ENCODE data around the gene RNFT2.

The RNFT2 gene

DNA sequence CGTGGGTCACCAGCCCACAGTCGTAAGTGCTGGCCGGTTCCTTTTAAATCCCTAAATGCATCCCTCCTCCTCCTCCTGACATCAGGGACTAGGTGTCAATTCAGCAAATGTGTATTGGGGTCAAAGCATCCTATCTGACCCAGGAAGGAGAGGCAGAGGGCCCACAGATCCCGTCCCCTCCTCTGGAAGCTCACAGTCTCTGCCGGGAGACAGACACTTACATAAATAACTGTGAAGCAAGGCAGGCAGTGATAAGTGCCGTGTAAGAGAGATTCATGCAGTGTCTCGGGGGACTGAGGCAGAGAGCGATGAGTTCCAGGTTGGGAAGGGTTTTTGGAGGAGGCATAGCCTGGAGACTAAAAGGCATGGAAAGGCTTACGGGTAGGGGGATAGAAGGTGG lies 99.0 kb downstream of the RNFT2 start:
- DNase-seq (ENCODE audit: low read depth), result no peak

DNA sequence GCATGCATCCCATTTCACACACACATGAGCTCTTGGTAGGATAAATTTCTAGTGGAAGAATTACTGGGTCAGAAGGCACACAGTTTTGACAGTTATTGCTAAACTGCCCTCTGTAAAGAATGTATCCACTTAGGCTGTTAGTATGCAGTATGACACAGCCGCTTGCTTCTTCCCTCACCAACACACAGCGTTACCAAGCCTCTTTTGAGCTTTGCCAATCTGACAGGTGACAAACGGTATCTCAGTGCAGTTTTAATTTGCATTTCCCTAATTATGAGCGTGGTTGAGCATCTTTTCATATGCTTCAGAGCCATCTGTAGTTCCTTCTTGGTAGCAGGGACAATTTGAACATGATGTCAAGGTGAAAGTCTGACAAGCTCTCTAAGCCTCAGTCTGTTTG lies 100.2 kb downstream of the RNFT2 start:
- DNase-seq (ENCODE audit: low read depth), result no peak

DNA sequence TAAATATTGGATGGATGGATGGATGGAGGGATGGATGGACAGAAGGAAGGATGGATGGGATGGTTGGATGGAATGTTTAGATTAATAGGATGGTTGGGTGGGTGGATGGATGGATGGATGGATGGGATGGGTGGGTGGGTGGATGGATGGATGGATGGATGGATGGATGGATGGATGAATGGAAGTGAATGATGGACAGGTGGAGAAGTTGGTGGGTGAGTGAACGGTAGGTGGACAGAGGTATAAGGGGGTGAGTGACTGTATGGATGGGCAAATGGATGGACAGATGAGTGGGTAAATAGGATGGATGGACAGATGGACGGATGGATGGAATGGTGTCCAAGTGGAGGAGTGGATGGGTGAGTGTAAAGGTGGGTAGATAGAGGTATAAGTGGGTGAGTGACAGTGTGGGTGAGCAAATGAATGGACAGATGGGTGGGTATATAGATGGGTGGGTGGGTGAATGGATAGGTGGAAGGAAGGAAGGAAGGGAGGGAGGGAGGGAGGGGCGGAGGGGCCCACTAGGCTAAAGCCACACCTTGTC lies 101.2 kb downstream of the RNFT2 start:
- no peak for DNase-seq (ENCODE audit: low read depth)

DNA sequence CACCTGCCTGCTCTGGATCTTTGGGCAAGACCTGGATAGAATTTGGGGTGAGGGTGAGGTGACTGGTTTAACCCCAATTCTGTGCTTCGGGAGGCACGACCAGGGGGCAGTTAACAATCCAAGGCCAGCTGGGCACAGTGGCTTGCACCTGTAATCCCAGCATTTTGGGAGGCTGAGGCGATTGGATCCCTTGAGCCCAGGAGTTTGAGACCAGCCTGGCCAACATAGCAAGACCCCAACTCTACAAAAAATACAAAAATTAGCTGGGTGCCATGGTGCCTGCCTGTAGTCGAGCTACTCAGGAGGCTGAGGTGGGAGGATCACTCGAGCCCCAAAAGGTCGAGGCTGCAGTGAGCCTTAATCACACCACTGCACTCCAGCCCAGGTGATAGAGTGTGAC lies 105.0 kb downstream of the RNFT2 start:
- DNase-seq (ENCODE audit: low read depth), result no peak

DNA sequence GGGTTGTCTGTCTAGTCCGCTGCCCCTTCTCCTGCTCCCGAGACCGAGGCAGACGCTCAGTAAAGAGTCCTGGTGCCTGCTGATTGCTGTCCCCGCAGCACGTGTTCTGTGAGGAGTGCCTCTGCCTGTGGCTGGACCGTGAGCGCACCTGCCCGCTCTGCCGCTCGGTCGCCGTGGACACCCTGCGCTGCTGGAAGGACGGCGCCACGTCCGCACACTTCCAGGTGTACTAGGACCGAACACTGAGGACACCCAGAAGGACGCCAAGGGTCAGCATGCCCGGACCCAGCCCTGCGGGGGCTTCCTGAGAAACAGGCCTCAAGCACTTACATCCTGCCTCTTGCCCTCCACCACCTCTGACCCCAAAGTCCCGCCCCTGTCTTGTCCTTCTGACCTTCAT lies 111.1 kb downstream of the RNFT2 start:
- DNase-seq (ENCODE audit: low read depth), result no peak

DNA sequence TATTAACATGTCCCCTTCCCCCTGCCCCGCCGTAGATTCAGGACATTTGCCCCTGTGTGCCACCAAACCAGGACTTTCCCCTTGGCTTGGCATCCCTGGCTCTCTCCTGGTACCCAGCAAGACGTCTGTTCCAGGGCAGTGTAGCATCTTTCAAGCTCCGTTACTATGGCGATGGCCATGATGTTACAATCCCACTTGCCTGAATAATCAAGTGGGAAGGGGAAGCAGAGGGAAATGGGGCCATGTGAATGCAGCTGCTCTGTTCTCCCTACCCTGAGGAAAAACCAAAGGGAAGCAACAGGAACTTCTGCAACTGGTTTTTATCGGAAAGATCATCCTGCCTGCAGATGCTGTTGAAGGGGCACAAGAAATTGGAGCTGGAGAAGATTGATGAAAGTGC lies 114.2 kb downstream of the RNFT2 start:
- no peak for DNase-seq (ENCODE audit: low read depth)

DNA sequence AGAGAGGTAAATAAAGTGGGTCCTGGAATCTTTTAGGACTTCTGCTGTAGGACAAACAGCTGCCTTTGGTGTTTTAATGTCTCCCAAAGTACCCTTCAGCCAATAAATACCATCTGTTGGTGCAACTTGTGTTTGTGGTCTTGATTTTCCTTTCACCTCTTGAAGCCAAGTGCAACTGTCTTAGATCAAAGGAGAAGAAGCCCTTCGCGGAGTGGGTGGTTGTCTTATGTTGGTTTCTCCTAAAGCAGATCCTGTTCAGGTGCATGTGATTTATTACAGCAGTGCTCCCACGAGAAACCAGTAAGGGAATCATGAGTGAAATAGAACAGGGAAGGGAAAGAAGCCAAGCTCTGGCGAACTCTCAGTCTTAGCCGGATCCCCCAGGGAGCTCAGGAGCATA lies 115.4 kb downstream of the RNFT2 start:
- no peak for DNase-seq (ENCODE audit: low read depth)

DNA sequence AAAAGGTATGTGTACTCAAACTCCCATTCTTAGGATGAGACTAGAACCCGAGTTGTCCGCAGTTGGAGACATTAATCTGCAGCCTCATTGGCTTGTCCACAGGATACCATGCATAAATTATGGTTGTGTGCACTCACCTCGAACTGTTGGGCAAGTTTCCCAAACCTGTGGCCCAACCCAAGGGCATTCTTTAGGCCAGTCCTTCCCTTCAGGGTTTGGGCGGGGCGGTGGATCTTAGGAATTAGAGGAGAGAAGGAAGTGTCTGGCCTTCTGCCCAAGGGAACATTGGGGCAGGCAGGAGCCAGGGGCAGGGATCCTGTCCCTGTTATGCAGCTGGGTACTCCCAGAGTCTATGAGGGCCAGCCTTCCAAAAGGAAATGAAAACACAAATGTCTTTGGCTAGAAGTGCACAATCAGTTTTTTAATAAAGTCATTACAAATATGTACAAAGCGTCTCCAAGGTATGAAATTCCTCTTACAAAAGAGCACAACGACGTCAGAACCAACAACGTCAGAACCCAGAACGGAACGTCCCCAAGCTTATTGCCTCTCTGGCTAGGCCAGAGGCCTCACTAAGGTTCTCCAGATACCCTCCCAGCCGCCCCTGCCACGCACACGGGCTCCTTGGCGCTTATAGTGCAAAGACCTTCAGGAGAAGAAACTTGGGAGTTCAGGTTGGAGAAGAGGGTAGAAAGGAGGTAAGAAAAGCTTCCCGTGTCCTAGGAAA lies 117.8 kb downstream of the RNFT2 start:
- no peak for DNase-seq (ENCODE audit: low read depth)

DNA sequence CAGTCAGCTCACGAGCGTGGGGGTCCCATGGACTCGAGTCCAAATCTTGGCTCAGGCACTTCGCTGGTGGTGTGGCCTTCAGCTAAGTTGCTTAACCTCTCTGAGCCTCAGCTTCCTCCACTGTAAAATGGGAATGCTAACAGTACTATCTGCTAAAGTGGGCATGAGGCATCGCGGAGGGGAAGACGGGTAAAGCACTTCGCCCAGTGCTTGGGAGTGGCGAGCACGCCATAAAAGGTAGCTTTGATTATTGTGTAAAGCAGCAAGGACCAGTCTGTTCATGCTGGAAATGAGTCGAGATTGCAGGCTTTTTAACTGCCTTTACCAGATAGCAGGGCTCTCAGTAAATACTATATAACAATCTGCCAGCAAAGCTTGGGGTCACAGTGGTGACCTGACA lies 118.6 kb downstream of the RNFT2 start:
- no peak for DNase-seq (ENCODE audit: low read depth)

DNA sequence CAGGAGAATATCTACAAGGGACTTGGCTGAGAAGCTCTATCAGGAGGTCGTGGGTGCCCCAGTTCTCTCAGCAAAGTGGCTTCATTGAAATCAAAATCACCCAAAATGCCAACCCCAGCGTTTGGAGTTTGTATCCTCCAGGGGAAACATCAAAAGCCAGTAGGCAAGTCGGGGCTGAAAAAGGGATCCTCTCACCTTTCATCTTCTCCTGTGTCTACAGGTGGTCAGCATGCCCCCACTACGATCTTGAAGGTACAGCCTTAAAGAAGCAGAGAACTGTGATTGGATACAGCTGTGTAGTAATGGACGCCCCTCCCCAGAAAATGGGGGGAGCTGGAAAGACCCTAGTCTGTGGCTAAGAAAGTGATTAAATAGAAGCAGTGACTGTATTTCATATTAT lies 121.0 kb downstream of the RNFT2 start:
- no peak for DNase-seq (ENCODE audit: low read depth)

DNA sequence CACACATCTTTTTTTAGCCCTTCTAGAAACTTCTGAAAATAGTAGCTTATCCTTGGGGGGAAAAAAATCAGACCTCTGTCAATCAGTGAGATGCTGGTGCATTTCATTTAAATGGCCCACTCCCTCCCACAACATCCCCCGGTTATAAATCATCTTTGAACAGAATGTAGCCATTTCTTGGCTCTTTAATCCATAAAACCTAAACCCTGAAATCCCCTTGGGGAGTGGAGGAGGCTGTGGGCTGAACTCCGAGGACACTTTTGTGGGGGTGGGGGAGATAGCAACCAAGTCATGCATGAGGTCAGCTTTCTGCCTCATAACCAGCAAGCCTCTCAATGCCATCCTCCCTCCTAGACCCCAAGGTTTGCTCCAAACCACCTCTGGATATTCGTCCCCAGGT lies 122.1 kb downstream of the RNFT2 start:
- DNase-seq (ENCODE audit: low read depth), result no peak

DNA sequence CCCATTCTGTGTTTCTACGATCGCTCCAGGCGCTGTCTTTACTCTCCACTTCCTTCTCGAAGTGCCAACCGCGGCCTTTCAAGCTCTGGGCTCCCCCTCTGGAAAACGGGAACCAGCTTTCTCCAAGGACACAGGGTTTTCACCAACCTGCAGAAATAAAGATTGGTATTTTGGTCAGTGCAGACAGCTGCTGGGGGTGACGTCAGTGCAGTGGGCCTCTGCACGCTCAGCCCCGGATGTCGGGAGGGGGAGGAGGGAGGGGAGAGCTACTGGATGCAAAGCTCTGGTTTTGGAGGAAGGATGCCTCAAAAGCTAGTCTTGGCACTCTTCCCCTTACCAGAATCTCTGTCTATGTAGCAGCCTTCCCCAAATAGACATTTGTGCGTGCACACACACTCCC lies 123.2 kb downstream of the RNFT2 start:
- peak; percentile 39 for DNase-seq (ENCODE audit: low read depth)

DNA sequence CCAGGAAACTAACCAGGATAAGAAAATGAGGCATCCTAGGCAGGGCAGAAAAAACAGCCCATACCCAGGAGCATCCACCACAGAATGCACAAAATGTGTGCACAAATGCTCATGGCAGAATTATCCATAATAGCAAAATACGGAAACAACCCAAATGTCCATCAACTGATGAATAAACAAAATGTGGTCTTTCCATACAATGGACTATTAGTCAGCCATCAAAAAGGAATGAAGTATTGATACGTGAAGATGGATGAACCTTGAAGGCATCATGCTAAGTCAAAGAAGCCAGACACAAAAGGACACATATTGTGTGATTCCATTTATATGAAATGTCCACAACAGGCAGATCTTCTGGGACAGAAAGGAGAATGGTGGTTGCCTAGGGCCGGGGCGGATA lies 124.1 kb downstream of the RNFT2 start:
- DNase-seq (ENCODE audit: low read depth), result no peak

DNA sequence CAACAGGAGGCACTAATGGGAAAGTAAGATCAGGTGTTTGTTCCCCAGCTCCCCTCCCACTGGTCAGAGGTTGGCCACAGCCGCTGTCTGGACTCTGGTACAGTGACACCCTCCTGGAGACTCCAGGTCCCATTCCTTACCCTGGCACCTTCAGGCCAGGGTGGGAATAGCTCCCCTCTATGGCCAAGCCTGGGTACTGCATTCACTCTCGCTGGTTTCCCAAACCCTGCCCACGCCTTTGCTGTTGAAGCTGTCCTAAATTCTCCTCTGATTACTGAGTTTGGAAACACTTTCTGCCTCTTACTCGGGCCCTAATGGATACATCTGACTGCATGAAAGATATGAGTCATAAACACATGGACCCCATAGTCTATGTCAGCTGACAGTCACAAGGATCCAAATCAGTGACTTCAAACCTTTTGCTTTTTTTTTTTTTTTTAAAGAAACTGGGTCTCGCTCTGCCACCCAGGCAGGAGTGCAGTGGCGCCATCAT lies 125.2 kb downstream of the RNFT2 start:
- DNase-seq (ENCODE audit: low read depth), result peak; percentile 12

DNA sequence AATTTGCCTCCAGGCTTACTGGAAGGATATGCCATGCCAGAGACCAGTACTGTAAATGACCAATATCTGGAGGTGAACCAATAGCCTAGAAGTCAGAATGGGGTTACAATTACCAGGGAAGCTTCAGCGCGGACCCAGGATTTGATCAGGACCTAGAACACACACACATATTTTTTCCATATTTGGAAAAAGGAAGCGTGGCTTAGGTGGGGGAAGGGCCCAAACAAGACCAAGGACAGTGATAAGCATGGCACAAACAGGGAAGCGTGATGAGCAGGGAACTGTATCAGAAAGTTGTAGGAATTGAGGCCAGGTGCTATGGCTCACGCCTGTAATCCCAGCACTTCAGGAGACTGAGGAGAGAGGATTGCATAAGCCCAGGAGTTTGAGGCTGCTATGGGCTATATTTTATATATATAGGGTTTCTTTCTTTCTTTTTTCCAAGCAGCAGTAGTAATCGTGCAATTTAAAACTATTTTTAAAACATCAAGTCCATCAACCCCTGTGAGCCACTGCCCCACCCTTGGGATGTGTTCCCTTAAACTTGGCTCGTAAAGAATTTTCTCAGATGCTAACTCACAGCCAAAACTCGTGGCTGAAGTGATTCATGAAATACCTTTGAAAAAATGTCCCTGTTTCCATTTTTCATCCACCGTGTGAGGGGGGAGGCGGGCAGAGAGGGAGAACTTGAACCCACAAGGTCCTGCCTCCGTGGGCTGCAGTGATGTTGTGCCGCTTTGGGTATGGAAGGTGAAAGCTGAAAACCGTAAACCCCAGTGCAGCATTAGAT lies 126.5 kb downstream of the RNFT2 start:
- DNase-seq (ENCODE audit: low read depth), result peak; percentile 56

DNA sequence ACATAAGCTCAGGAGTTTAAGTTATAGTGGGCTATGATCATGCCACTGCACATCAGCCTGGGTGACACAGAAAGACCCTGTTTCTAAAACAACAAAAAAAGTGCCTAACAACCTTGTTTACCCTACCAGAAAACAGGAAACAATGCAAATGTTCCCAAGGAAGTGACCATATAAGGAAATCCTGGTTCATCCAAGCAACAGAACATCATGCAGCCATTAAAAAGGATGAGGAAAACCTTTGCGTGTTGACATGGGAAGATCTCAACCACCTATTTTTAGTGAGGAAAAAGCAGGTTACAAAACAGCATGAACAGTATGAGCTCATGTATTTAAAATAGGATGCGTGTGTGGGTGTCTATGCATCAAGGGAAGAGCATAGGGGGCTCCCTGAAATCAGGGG lies 129.4 kb downstream of the RNFT2 start:
- no peak for DNase-seq (ENCODE audit: low read depth)

DNA sequence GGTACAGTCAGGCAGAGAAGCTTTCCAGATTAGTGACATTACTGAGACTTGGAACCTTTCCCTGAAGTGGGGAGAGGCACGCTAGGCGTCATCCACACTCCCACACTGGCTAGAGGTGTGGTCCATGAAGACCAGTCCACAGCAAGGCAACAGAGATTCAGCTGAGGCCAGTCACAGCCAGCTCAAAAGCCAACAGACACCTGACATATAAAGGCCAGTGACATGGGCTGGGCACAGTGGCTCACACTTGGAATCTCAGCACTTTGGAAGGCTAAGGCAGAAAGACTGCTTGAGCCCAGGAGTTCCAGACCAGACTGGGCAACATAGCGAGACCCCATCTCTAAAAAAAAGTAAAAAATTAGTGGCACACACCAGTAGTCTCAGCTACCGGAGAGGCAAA lies 132.2 kb downstream of the RNFT2 start:
- no peak for DNase-seq (ENCODE audit: low read depth)

DNA sequence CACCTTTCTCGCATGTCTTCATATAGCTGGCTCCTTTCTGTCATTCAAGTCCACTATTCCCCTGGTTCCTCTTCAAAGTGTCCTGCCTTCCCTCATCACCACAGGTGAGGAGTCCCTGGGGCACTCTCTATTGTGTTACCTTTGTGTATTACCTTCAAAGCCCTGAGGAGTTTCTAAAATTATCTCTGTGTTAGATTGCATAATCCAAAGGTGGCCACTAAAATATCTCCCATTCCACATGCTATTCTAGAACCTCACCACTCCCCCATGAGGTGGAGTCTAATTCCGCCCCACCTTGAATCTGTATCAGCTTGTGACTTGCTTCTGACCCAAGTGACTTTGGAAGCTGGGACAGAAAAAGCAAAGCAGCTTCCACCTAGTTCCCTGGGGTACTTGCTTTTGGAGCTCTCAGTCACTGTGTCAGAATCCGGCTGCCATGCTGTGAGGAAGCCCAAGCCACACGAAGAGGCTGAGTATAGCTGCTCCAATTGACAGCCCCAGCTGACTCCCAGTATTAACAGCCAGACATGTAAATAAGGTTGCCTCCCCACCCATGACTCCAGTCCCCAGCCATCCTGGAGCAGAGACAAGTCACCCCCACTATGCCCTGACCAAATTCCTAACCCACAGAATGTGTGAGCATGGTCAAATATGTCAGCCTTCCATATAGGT lies 136.3 kb downstream of the RNFT2 start:
- DNase-seq (ENCODE audit: low read depth), result no peak

DNA sequence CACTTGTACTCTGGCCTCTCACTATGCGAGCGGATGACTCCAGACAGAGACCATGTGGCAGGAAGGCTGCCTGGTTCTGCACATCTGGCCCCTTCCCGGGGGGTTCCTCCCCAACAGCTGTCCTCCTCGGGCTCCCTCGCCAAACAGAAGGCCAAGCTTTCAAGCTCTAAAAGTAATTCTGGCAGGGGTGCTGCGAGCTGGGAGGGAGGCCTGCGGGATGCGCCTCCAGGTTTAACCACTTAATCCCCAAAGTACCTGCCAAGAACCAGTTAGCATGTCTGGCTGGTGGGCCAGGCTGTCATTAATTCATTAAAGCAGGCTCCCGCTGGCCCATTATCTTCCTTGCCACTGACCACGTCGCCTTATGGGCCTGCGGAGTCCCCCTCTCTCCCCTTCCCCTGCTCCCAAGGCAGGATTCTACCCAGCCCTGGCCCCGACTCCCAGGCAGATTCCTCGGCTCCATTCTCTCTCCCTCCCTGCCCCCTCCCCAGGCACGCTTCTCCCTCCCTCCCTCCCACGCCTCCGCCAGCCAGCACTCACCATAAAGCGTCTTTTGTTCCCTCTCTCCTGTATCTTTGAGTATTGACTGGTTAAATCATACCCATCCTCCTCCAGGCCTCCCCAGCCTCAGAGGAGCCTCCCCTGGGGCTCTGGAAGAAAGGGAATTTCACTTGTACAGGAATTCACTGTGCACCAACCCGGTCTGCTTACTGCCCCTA lies 138.2 kb downstream of the RNFT2 start:
- no peak for DNase-seq (ENCODE audit: low read depth)

DNA sequence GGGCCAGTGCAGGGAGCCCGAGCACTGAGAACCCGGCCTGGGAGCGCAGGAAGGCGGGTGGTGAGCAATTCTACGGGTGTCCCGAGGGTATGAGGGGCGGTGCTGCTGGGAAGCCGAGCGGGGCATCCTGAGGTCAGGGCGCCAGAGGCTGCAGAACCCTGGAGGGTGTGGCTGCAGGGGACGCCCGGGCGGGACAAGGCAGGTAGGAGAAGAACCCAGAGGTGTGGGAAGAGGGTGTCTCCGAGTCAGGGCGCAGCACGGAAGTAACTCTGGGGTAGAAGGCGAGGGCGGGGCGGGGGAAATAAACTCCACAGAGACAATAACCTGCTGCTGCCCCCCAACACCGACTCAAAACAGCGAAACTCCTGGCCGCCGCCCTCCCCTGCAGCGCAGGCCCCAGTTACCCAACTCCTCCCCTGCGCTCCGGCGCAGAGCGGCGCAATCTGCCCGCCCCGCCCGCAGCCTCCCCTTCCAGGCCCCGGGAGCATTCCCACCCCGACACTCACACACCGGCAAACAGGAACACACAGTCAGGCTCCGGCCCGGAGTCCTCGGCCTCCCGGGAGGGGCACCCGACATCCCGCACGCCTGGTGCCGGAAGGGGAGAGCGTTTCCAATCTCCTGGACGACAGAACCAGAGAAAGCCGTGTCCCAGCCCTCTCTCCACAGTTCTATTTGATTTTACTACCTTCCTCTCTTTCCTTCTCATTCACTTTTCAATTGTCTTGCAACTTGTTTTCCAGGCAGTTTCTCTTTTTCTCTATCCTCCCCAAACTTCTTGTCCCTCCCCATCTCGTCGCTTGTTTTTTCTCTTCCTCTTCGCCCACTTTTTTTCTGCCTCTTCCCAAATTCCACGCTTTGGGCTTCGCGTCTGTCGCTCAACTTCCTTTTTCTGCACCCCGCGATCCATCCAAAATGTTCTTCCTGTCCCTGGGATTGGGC lies 140.7 kb downstream of the RNFT2 start:
- DNase-seq (ENCODE audit: low read depth), result no peak
